CD14-positive monocyte (primary cell): ENCODE measurements around the gene GOPC. TPM values are rescaled to one million over a fixed set of nuclear protein-coding genes. Genes with fewer than 3 reads are reported as not detected.

ENCODE experiments used
- DNase-seq, 3 donors: peaks; one replicate each; pipeline ENCODE4 v3.0.0-alpha.2; 2011 to 2022
- H2AFZ ChIP-seq: 2 replicates; pipeline ENCODE4 v1.6.0; 2012; ENCODE audit warnings: mild to moderate bottlenecking, low read depth, low read length, inconsistent platforms; ENCODE audit not compliant: insufficient read depth, poor library complexity, severe bottlenecking
- H3K27ac ChIP-seq, 2 donors: 1 replicate in 1 of 2; 2 replicates in 1 of 2; pipeline ENCODE4 v1.5.1; 2012 to 2013; ENCODE audit warnings: low read length in 2 of 2, control low read depth in 1 of 2, inconsistent platforms in 1 of 2, low read depth in 1 of 2, mild to moderate bottlenecking in 1 of 2
- H3K27me3 ChIP-seq, 2 donors: one replicate each; pipeline versions ENCODE4 v1.6.0 to v1.6.1; 2011 to 2013; ENCODE audit warnings: low read length in 2 of 2; ENCODE audit not compliant: control insufficient read depth in 2 of 2, insufficient read depth in 2 of 2
- H3K36me3 ChIP-seq, 2 donors: replicated peaks in 1 of 2; 1 replicate in 1 of 2; 2 replicates in 1 of 2; pipeline versions ENCODE4 v1.5.1 to v1.6.1; 2012 to 2013; ENCODE audit warnings: low read length in 2 of 2, control low read depth in 1 of 2, inconsistent platforms in 1 of 2, mild to moderate bottlenecking in 1 of 2; ENCODE audit not compliant: insufficient read depth in 2 of 2, control insufficient read depth in 1 of 2
- H3K4me1 ChIP-seq, 2 donors: 1 replicate in 1 of 2; 2 replicates in 1 of 2; pipeline versions ENCODE4 v1.5.1 to v1.6.1; 2012 to 2013; ENCODE audit warnings: low read length in 2 of 2, control low read depth in 1 of 2, inconsistent platforms in 1 of 2, mild to moderate bottlenecking in 1 of 2, moderate library complexity in 1 of 2; ENCODE audit not compliant: insufficient read depth in 2 of 2, control insufficient read depth in 1 of 2
- H3K4me2 ChIP-seq: replicated peaks from 2 replicates; pipeline ENCODE3; 2012; ENCODE audit warnings: low read length, moderate library complexity, mild to moderate bottlenecking; ENCODE audit not compliant: poor library complexity, severe bottlenecking; ENCODE audit errors: extremely low read depth
- H3K4me3 ChIP-seq, 3 experiments: fragments of 200-600 bp in 1 of 3; sonication (generic) in 1 of 3; replicated peaks in 1 of 3; 1 replicate in 2 of 3; 2 replicates in 1 of 3; pipeline ENCODE4 v1.5.1; 2011 to 2013; ENCODE audit warnings: low read length in 3 of 3, mild to moderate bottlenecking in 3 of 3, control low read depth in 2 of 3, low read depth in 2 of 3, inconsistent platforms in 1 of 3, moderate library complexity in 1 of 3
- H3K79me2 ChIP-seq: 2 replicates; pipeline ENCODE4 v1.6.0; 2012; ENCODE audit warnings: mild to moderate bottlenecking, control low read depth, inconsistent platforms, low read length, moderate library complexity; ENCODE audit not compliant: insufficient read depth
- H3K9ac ChIP-seq: 2 replicates; pipeline ENCODE4 v1.6.0; 2017; ENCODE audit warnings: low read length, mild to moderate bottlenecking; ENCODE audit not compliant: insufficient read depth, poor library complexity, severe bottlenecking
- H3K9me3 ChIP-seq, 2 donors: replicated peaks in 1 of 2; 1 replicate in 1 of 2; 2 replicates in 1 of 2; pipeline versions ENCODE4 v1.5.1 to v1.6.1; 2012 to 2013; ENCODE audit warnings: low read length in 2 of 2, control low read depth in 1 of 2; ENCODE audit not compliant: control insufficient read depth in 1 of 2, insufficient read depth in 1 of 2
- H4K20me1 ChIP-seq: 2 replicates; pipeline ENCODE4 v1.6.0; 2012; ENCODE audit warnings: mild to moderate bottlenecking, low read length, control low read depth, moderate library complexity; ENCODE audit not compliant: insufficient read depth
- H3K27ac Mint-ChIP-seq, 7 donors: one replicate each; pipeline ENCODE4 v1.8.0; 2020; ENCODE audit warnings: mild to moderate bottlenecking in 7 of 7, mixed read lengths in 7 of 7, moderate library complexity in 6 of 7, inconsistent platforms in 2 of 7
- H3K27me3 Mint-ChIP-seq, 3 donors: one replicate each; pipeline ENCODE4 v1.8.0; 2021 to 2022; ENCODE audit warnings: low read depth in 3 of 3, mild to moderate bottlenecking in 3 of 3, mixed read lengths in 3 of 3, moderate library complexity in 3 of 3, inconsistent platforms in 1 of 3
- H3K36me3 Mint-ChIP-seq, 2 donors: one replicate each; pipeline ENCODE4 v1.8.0; 2020; ENCODE audit warnings: mixed read lengths in 2 of 2, inconsistent platforms in 1 of 2, mild to moderate bottlenecking in 1 of 2
- H3K4me1 Mint-ChIP-seq: one replicate; pipeline ENCODE4 v1.8.0; 2020; ENCODE audit warnings: mild to moderate bottlenecking, mixed read lengths
- H3K4me3 Mint-ChIP-seq, 2 donors: one replicate each; pipeline ENCODE4 v1.8.0; 2020; ENCODE audit warnings: mild to moderate bottlenecking in 2 of 2, mixed read lengths in 2 of 2, moderate library complexity in 1 of 2
- H3K9me3 Mint-ChIP-seq, 7 donors: one replicate each; pipeline ENCODE4 v1.8.0; 2020 to 2022; ENCODE audit warnings: mixed read lengths in 7 of 7, mild to moderate bottlenecking in 6 of 7, moderate library complexity in 6 of 7, inconsistent platforms in 2 of 7
- WGBS: methylation state at CpG from one replicate; pipeline ENCODE4 v1.1.5; 2013; ENCODE audit warnings: missing lambda C conversion rate; ENCODE audit not compliant: insufficient coverage; 5-methylcytosine and 5-hydroxymethylcytosine counted together
- intact Hi-C, 2 donors: fragments of 100-400 bp; cut with micrococcal nuclease; formaldehyde crosslinking; loops; one replicate each; pipeline versions ENCODE4 v1.15.0 to v1.15.1; 2023
- polyA plus RNA-seq, 3 donors: library from polyadenylated mRNA; depleted of rRNA in 1 of 3; unstranded in 2 of 3; stranded (reverse) in 1 of 3; fragments of 300-500 nt in 2 of 3; fragments of >200 nt in 1 of 3; fragmentation: Illumina TruSeq in 2 of 3; gene quantifications; 1 replicate in 2 of 3; 2 replicates in 1 of 3; pipeline ENCODE4 v1.2.3, GENCODE V29; 2012 to 2021
- TF ChIP-seq, protein P1 (sequence below): fragments of 200-600 bp; IDR thresholded peaks from one replicate; pipeline ENCODE4 v1.8.0; 2022; ENCODE audit warnings: antibody characterized with exemption, mild to moderate bottlenecking

The GOPC gene
- polyA plus RNA-seq, 3 donors: 2.7 to 8.0 (median 5.2) TPM

DNA sequence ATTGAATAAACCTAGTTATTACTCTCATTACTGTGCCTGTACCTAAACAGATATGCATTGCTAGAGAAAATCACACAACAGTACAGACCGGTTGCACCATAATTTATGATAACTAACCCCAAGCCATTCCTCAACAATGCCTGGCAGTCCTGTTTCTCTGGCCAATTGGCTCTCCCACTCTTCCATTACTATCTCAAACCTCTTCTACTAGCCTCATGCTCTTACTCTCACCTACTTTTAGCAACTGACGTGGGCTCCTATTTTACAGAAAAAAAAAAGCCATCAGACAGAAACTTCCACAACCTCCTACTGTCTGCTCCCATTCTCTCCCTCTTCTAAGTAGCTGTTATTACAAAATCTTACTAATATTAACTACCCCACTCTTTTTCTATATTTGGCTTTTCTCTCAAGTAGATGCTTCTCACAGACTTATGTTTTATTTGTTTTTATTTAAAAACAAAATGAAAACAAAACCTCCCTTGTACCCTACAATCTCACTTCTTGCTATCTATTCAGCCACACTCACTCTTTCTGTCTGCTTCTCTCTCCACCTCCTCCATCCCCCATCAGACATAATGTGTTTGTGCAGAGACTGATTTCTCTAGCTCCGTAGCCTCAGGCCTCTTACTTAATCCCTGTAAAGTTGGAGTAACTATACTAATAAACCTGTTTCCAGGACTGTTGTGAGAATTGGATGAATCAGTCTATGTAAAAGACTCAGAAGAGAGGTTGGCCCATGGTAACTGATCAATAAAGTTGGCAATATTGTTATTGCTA is 9.1 kb downstream of the GOPC start:
- Mint-ChIP-seq H3K9me3 (peaks cover 0 to 12% (median 8%) of the 10 kb centered on the region in 7 donors), H3K4me3 (no peak overlapping the region), H3K4me1 (no peaks in the 10 kb centered on the region), H3K27ac (no peak overlapping the region), H3K36me3 (peaks cover 25 to 38% of the 10 kb centered on the region in 2 donors), H3K27me3 (peaks cover 0 to 2% (median 0%) of the 10 kb centered on the region in 3 donors)
- peaks cover 70% of the 10 kb centered on the region for H3K79me2 ChIP-seq
- TF ChIP-seq, protein P1, sequence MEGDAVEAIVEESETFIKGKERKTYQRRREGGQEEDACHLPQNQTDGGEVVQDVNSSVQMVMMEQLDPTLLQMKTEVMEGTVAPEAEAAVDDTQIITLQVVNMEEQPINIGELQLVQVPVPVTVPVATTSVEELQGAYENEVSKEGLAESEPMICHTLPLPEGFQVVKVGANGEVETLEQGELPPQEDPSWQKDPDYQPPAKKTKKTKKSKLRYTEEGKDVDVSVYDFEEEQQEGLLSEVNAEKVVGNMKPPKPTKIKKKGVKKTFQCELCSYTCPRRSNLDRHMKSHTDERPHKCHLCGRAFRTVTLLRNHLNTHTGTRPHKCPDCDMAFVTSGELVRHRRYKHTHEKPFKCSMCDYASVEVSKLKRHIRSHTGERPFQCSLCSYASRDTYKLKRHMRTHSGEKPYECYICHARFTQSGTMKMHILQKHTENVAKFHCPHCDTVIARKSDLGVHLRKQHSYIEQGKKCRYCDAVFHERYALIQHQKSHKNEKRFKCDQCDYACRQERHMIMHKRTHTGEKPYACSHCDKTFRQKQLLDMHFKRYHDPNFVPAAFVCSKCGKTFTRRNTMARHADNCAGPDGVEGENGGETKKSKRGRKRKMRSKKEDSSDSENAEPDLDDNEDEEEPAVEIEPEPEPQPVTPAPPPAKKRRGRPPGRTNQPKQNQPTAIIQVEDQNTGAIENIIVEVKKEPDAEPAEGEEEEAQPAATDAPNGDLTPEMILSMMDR: no peak
- H3K4me2 ChIP-seq: no peak overlapping the region
- peaks cover 0 to 8% of the 10 kb centered on the region in 2 donors for H3K9me3 ChIP-seq
- no peak overlapping the region for H3K4me3 ChIP-seq
- no peak overlapping the region for H3K9ac ChIP-seq
- no peak overlapping the region for H3K27ac ChIP-seq
- H3K4me1 ChIP-seq: no peaks in the 10 kb centered on the region
- no peaks in the 10 kb centered on the region for H3K27me3 ChIP-seq
- WGBS: 100% methylated on average over 1 of the region's 3 CpGs
- peaks cover 43% of the 10 kb centered on the region for H4K20me1 ChIP-seq
- intact Hi-C loops: no loop called here
- H2AFZ ChIP-seq: no peak overlapping the region
- peaks cover 7 to 31% of the 10 kb centered on the region in 2 donors for H3K36me3 ChIP-seq
- no peak for DNase-seq

DNA sequence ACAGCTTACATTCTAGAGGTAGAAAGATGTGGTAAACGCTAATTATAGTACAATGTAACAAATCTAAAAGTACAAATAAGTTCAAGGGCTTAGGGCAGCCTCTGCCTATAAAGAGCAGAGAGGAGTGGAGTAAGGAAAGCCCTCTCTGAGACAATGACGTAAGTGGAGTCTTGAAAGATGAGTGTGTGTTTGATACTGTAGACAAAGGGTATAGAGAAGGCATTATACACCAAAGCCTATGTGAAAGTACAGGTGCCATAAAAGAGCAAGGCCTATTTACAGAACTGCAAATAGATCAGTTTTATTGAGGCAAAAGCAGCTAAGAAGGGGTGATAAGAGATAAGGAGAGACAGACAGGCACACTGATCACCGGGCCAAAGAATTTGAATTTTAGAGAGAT is 10.9 kb downstream of the GOPC start:
- no peaks in the 10 kb centered on the region for H3K4me1 ChIP-seq
- Mint-ChIP-seq H3K4me3 (no peak overlapping the region), H3K4me1 (no peaks in the 10 kb centered on the region), H3K9me3 (peaks cover 0 to 4% (median 0%) of the 10 kb centered on the region in 7 donors), H3K36me3 (peaks cover 20 to 29% of the 10 kb centered on the region in 2 donors), H3K27ac (peak overlapping the region in 1 of 7 donors; percentile 12), H3K27me3 (peaks cover 0 to 2% (median 0%) of the 10 kb centered on the region in 3 donors)
- H3K9ac ChIP-seq: no peak overlapping the region
- H3K9me3 ChIP-seq: no peaks in the 10 kb centered on the region
- DNase-seq: no peak
- peaks cover 7 to 24% of the 10 kb centered on the region in 2 donors for H3K36me3 ChIP-seq
- H3K27me3 ChIP-seq: no peaks in the 10 kb centered on the region
- peaks cover 63% of the 10 kb centered on the region for H3K79me2 ChIP-seq
- no peak overlapping the region for H3K4me3 ChIP-seq
- no peak overlapping the region for H2AFZ ChIP-seq
- intact Hi-C loops: no loop called here
- H4K20me1 ChIP-seq: peaks cover 40% of the 10 kb centered on the region
- H3K4me2 ChIP-seq: no peak overlapping the region
- no CpG with 5 or more reads among the region's 3 CpGs for WGBS
- no peak overlapping the region for H3K27ac ChIP-seq
- TF ChIP-seq, protein P1: no peak
